HG02759 (cell line): ENCODE data around the gene VPS9D1.
"Not testable (repeated sequence)": the region's sequence is repeated elsewhere in the genome, so short reads cannot be mapped to it uniquely, and the experiment has no call there.

ENCODE experiments used
- ATAC-seq: cut with Tn5 transposase; IDR thresholded peaks from one replicate; pipeline ENCODE4 v1.9.1; 2021; ENCODE audit warnings: mild to moderate bottlenecking, moderate library complexity; ENCODE audit not compliant: unreplicated experiment

Gene VPS9D1

DNA sequence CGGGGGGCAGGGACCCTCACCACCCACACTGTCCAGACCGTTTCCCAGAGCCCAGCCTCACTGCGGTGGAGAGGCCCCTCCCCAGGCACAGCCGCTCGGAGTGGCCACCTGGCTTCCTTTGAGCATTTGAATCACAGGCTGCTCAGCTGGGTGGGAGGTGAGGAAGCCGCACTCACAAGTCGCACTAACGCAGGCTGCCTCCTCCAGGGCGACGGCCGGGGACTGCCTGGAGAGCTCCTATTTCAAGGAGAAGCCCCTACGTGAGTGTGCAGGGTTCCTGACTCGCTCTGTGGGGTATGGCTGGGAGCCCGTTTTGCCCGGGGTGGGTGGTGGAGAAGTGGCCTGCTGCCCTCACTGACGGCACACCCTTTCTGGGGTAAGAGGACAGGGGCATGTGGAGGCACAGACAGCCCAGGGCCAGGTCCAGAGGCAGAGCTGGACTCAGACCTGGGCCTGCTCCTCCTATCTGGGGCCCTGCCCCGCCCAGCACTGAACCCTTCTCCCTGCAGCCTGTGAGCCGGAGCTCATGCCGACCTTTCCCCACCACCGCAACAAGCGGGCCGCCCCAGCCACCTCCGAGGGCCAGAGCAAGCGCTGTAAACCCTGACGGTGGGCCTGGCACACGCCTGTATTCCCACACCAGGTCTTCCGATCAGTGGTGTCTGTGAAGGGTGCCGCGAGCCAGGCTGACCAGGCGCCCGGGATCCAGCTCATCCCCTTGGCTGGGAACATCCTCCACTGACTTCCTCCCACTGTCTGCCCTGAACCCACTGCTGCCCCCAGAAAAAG is 25.4 kb downstream of the VPS9D1 start:
- no peak for ATAC-seq

GRCh38 chr16:89694784-89695085 is 26.0 kb downstream of the VPS9D1 start:
- ATAC-seq: not testable (repeated sequence)

DNA sequence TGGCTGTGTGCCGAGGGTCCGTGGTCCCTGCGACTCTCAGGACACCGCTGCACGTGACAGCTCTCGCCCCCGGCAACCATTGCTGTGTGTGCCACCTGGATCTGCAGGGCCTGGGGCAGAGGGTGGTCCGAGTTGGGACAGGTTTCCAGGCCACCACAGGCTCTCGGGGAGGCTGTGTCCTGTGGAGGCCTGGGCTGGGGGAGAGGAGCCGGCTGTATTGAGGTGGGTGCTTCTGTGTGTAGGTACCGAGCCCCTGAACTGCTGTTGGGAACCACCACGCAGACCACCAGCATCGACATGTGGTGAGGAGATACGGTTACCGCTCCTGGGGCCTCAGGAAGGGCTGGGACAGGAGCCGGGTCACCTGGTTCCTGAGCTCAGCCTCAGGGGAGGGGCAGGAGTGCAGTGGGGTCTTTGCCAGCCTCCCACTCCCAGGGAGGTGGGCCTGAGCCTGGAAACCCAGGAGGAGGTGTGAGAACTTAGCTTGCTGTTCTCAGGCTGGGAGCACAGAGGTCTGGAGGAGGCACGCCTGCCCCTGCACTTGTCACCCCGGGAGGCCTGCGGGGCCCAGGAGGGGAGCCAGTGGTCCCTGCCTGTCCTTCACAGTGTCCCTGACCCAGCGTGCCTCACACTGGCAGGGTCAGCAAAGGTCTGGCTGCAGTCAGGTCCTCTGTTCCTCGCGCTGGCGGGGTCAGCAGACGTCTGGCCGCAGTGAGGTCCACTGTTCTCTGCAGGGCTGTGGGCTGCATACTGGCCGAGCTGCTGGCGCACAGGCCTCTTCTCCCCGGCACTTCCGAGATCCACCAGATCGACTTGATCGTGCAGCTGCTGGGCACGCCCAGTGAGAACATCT is 26.5 kb downstream of the VPS9D1 start:
- no peak for ATAC-seq

GRCh38 chr16:89693289-89693731 is 27.4 kb downstream of the VPS9D1 start:
- ATAC-seq: no peak

DNA sequence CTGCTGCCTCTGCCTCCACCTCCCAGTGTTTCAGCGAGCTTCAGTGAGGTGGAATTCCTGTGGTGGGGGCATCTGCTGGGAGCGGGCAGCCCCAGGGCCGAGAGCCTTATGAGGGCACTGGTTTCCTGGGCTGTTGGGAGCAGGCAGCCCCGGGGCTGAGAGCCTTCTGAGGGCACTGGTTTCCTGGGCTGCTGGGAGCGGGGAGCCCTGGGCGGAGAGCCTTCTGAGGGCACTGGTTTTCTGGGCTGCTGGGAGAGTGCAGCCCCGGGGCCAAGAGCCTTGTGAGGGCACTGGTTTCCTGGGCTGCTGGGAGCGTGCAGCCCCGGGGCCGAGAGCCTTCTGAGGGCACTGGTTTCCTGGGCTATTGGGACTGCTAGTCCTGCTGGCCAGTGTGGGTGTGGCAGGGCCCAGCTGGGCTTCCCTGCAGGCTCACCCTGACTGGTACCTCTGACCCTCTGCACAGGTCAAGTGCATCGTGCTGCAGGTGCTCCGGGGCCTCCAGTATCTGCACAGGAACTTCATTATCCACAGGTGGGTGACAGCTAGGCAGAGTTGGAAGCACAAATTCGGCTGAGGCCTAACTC is 28.6 kb downstream of the VPS9D1 start:
- ATAC-seq: no peak

DNA sequence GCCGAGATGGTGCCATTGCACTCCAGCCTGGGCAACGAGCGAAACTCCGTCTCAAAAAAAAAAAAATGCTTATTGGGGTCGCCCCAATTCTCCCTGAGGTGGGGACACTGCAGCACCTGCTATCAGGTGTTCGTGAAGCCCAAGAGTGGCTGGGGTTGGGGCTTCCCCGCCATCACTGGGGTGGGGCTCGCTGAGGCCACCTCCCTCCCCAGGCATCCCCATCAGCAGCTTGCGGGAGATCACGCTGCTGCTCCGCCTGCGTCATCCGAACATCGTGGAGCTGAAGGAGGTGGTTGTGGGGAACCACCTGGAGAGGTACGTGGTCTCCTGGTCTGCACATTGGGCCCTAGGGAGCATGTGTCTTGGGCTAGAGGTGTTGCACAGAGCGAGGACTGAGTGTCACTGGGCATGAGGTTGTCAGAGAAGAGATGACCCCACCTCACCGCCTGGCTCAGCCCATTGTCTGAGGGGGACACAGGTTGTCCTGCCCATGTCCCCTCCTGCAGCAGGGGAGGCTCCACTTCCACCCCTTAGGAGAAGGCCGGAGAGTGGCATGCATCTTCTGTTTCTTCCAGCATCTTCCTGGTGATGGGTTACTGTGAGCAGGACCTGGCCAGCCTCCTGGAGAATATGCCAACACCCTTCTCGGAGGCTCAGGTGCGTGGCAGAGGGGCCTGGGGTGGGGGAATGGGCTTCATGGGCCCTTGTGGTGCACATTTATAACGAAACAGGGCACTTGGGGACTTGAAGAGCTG is 29.3 kb downstream of the VPS9D1 start:
- ATAC-seq: no peak

DNA sequence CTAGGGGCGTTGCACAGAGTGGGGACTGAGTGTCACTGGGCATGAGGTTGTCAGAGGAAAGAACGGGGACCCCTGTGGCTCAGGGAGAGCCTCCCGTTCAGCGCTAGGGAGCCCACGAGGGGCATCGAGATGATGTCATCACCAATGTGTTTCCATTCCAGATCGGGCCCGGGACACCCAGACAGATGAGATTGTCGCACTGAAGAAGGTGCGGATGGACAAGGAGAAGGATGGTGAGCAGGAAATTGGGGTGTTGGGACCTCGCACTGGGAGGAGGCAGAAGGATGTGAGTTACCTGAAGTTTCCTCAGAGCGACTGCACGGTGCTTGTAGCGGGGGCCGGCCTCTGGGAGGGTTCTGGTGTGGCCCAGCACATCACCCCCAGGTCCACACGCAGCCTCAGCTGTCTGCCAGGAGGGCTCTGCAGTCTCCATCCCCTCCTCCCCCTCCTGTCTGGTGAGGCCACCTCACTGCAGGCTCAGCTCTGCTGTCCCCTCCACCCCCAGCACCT is 30.3 kb downstream of the VPS9D1 start:
- no peak for ATAC-seq

DNA sequence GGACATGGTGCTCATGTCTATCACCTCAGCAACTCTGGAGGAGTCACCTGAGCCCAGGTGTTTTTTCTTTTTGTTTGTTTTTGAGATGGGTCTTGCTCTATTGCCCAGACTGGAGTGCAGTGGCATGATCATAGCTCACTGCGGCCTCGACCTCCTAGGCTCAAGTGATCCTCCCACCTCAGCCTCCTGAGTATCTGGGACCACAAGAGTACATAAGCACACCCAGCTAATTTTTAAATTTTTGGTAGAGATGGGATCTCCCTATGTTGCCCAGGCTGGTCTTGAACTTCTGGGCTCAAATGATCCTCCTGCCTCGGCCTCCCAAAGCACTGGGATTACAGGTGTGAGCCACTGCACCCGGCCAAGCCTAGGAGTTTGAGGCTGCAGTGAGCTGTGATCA is 31.1 kb downstream of the VPS9D1 start:
- ATAC-seq: not testable (repeated sequence)

GRCh38 chr16:89689142-89689541 is 31.6 kb downstream of the VPS9D1 start:
- ATAC-seq: no peak

GRCh38 chr16:89688395-89688794 is 32.3 kb downstream of the VPS9D1 start:
- no peak for ATAC-seq

DNA sequence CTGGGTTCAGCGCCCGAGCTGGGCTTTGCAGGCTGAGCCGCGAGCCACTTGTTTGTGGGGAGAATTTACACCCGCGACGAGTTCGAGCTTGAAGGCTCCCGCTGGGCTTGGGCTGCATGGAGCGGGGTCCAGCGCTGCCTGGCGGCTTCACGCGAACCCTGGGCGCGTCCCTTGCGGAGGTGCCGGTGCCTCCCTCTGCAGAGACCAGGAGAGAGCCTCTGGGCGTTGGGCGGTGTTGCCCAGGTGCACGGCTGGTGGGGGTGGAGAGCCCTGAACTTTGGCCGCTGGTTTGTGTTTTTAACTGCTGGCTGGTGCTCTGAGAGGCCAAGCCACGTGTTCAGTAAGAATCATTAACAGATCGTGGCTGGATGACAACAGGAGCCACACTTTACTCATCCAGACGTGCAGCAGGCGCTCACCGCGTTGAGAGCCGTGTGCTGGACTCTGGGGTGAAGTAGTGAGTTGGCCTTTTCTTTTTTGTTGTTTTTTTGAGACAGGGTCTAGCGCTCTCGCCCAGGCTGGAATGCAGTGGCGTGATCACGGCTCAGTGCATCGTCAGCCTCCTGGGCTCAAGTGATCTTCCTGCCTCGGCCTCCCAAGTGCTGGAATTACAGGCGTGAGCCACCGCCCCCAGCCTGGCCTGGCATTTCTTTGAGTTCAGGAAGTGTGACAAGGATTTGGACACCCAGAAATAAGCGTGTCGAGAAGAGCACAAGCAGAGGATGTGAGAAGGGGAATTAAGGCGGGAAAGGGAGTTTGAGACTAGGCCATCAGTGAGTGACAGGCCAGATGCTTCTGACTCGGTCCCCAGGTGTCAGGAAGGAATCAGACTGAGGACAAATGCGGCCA is 33.4 kb downstream of the VPS9D1 start:
- peak; percentile 43 for ATAC-seq

- ATAC-seq: peak; percentile 87
These were observed 34.1 kb downstream of the VPS9D1 start, which contains the start of gene CDK10 for GRCh38 chr16:89686520-89687091. CDK10 (plus strand) TSS chr16:89686689; CDS start chr16:89686711, 22 bp downstream.

GRCh38 chr16:89685916-89686315 is 34.8 kb downstream of the VPS9D1 start:
- ATAC-seq: no peak

DNA sequence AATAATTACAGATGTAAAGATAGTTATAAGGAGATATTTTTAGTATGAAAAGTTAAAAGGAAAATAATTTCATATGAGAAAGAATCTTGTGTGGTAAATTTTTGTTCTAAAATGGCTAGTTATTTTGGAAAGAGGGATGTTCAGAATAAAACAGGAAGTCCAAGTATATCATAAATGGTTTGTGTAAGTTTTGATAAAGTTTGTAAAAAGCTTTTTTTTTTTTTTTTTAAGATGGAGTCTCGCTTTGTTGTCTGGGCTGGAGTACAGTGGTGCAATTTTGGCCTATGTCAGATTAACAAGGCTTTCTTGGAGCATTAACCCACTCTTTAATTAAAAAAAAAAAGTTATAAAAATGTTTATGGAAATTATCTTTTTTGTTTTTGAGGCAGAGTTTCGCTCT is 42.4 kb downstream of the VPS9D1 start:
- ATAC-seq: no peak

DNA sequence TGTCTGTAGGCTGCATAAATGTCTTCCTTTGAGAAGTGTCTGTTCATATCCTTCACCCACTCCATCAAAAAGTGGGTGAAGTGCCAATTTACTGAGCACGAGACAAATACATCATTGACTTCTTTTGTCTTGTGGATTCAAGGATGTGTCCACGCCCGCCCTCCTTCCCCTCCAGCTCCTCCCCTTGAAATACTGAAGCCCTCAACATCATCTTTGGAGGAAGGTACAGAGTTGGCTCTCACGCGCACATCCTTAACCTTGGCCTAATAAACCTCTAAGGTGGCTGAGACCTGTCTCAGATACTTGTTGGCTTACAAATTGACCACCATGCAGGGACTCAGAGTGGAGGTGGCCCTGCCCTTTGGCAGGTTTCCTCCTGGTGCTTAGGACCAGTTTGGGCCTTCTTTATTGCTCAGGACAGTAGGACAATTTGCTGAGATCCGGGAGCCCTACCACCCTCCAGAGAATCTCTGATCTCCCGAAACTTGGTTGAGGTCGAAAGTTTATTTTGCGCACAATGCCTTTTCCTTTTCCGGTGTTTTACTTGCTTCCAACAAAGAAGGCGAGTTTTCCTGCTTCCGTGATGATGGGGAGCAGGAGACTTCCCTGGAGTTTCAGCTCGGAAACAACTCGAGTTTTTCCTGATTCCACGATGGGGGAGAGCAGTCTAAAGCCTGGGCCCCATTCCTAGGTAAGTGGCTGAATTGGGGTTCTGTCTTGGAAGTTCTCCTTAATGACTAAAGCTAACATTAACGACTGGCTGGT is 48.3 kb downstream of the VPS9D1 start:
- ATAC-seq: no peak

GRCh38 chr16:89671565-89671964 is 49.1 kb downstream of the VPS9D1 start:
- not testable (repeated sequence) for ATAC-seq

GRCh38 chr16:89670496-89671431 is 49.9 kb downstream of the VPS9D1 start:
- no peak for ATAC-seq

- ATAC-seq: no peak
These were observed 50.9 kb downstream of the VPS9D1 start for GRCh38 chr16:89669755-89670154.
